ENCODE measurements around the gene ZGRF1. TPM values are rescaled to one million over a fixed set of nuclear protein-coding genes. Genes with fewer than 3 reads are reported as not detected.
"Not testable (repeated sequence)": the region's sequence is repeated elsewhere in the genome, so short reads cannot be mapped to it uniquely, and the experiment has no call there.

Gene ZGRF1
- total and polyA plus RNA-seq, 11 donors, result 0.85 to 2.9 (median 1.6) TPM

DNA sequence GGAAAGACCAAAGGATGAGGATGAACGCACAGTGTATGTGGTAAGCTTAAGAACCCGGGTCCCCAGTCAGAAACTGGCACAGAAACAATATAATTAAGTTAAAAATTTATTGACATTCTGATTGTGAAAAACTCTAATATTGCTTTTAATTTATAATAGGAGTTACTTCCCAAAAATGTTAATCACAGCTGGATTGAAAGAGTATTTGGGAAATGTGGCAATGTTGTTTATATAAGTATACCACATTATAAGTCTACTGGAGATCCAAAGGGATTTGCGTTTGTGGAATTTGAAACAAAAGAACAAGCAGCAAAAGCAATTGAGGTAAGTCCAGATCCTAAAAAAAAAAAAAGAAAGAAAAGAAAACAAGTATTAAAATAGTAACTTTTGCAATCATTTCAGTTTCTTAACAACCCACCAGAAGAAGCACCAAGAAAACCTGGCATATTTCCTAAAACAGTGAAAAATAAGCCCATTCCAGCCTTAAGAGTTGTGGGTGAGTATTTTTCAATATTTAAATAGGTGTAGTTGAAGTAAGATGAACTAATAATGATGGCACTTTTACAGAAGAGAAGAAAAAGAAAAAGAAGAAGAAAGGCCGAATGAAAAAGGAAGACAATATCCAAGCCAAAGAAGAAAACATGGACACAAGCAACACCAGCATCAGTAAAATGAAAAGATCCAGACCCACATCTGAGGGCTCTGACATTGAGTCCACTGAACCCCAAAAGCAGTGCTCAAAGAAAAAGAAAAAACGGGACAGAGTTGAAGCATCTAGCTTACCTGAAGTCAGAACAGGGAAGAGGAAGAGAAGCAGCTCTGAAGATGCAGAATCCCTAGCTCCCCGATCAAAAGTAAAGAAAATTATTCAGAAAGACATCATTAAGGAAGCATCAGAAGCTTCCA, 10.2 kb upstream of the ZGRF1 start:
- intact Hi-C loops (cut with DNase I), result no loop called here
- Histone ChIP-seq H3K4me3 (no peak overlapping the region), H3K27me3 (no peaks in the 10 kb centered on the region), H3K27ac (no peak overlapping the region), H3K4me1 (peaks cover 0 to 25% (median 4%) of the 10 kb centered on the region in 12 donors), H3K9me3 (no peaks in the 10 kb centered on the region), H3K36me3 (peaks cover 0 to 88% (median 80%) of the 10 kb centered on the region in 9 donors)
- DNase-seq (no peak), ATAC-seq (no peak)
- TF ChIP-seq, protein P1, sequence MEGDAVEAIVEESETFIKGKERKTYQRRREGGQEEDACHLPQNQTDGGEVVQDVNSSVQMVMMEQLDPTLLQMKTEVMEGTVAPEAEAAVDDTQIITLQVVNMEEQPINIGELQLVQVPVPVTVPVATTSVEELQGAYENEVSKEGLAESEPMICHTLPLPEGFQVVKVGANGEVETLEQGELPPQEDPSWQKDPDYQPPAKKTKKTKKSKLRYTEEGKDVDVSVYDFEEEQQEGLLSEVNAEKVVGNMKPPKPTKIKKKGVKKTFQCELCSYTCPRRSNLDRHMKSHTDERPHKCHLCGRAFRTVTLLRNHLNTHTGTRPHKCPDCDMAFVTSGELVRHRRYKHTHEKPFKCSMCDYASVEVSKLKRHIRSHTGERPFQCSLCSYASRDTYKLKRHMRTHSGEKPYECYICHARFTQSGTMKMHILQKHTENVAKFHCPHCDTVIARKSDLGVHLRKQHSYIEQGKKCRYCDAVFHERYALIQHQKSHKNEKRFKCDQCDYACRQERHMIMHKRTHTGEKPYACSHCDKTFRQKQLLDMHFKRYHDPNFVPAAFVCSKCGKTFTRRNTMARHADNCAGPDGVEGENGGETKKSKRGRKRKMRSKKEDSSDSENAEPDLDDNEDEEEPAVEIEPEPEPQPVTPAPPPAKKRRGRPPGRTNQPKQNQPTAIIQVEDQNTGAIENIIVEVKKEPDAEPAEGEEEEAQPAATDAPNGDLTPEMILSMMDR (IDR thresholded peaks at IDR 0.05), result no peak
- no peak for TF ChIP-seq POLR2A (IDR thresholded peaks at IDR 0.05)
- WGBS, 4 donors, result 71 to 74% (median 72%) methylated on average over 6 of the region's 6 CpGs

DNA sequence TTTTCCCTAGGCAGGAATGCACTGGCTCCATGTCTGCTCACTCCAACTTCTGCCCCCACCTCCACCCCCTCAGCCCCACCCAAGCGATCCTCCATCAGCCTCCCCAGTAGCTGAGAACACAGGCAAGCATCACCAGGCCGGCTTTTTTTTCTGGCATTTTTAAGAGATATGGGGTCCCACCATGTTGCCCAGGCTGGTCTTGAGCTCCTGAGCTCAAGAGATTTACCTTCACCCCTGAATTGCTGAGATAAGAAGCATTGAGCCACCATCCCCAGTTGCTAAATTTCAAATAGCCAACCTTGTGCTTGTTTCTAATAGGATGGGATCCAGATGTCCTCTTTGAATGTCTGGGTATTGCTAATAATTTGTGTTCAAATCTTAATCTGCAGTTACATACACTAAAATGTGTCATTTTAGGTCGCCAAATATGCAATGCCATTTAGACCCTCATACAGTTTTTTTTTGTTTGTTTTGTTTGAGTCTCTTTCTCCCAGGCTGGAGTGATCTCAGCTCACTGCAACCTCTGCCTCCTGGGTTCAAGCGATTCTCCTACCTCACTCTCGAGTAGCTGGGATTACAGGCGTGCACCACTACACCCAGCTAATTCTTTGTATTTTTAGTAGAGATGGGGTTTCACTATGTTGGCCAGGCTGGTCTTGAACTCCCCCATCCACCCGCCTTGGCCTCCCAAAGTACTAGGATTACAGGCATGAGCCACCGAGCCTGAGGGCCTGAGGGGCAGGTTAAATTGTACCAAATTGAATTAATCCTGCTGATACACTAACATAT, 9.0 kb upstream of the ZGRF1 start:
- intact Hi-C loops (cut with DNase I), result no loop called here
- DNase-seq (no peak), ATAC-seq (no peak)
- H3K4me1 ChIP-seq, result peaks cover 0 to 36% (median 6%) of the 10 kb centered on the region in 12 donors
- H3K27me3 ChIP-seq, result no peaks in the 10 kb centered on the region
- peaks cover 0 to 77% (median 69%) of the 10 kb centered on the region in 9 donors for H3K36me3 ChIP-seq
- TF ChIP-seq, protein P1 (IDR thresholded peaks at IDR 0.05), result no peak
- no peak for TF ChIP-seq POLR2A (IDR thresholded peaks at IDR 0.05)
- 74 to 83% (median 78%) methylated on average over 8 of the region's 8 CpGs for WGBS, 4 donors
- H3K27ac ChIP-seq, result no peak overlapping the region
- no peak overlapping the region for H3K4me3 ChIP-seq
- no peaks in the 10 kb centered on the region for H3K9me3 ChIP-seq

DNA sequence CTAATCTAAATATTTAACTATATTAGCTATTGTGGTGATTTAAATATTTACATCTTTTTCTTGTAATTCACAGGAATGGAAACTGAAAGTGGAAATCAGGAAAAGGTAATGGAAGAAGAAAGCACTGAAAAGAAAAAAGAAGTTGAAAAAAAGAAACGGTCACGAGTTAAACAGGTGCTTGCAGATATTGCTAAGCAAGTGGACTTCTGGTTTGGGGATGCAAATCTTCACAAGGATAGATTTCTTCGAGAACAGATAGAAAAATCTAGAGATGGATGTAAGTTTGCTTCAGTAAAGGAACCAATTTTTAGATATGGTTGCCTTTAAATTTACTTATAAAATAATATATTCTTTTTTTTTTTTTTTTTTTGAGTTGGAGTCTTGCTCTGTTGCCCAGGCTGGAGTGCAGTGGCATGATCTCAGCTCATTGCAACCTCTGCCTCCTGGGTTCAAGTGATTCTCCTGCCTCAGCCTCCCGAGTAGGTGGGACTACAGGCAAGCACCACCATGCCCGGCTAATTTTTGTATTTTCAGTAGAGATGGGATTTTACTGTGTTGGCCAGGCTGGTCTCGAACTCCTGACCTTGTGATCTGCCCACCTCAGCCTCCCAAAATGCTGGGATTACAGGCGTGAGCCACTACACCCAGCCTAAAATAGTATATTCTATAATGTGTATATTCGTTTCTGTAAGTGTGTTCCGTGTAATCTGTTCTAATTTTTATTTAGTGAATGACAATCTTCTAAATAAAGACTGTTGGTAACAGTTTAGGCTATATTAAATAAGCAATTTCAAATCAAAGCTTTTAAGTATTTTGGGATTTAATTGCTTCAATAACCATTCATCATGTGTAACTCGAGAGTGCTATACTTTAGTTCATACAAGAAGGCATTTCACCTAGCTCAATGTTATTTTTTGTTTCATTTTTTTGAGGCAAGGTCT, 8.2 kb upstream of the ZGRF1 start:
- 89 to 92% (median 90%) methylated on average over 10 of the region's 10 CpGs for WGBS, 4 donors
- H3K4me3 ChIP-seq; DNase-seq; H3K9me3 ChIP-seq; intact Hi-C loops (cut with DNase I); ATAC-seq; H3K27ac ChIP-seq; H3K27me3 ChIP-seq: not testable (repeated sequence)
- Histone ChIP-seq H3K36me3 (peaks cover 0 to 74% (median 60%) of the 10 kb centered on the region in 9 donors), H3K4me1 (peaks cover 0 to 36% (median 10%) of the 10 kb centered on the region in 12 donors)

DNA sequence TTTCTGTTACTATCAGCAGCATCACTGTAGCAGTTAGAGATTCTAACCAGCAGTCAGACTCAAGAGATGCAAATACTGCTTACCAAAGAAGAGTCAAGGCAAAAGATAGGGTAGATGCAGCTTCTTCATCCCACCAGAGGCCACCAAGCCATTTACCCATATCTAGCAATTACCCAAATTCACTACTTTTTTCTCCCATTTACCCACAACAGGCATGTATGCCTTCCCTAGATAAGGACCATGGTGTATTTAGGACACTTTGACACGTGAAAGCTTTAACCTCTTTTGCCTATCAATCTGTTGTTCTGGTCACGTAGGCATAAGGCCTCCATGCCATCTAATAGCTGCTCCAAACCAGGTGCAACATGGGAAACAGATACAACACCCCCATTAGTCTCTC, 5.8 kb upstream of the ZGRF1 start:
- DNase-seq, result no peak
- H3K27ac ChIP-seq, result no peak overlapping the region
- no peaks in the 10 kb centered on the region for H3K9me3 ChIP-seq
- peaks cover 0 to 57% (median 37%) of the 10 kb centered on the region in 9 donors for H3K36me3 ChIP-seq
- no peaks in the 10 kb centered on the region for H3K27me3 ChIP-seq
- WGBS, 4 donors, result 60 to 70% (median 63%) methylated on average over 2 of the region's 2 CpGs
- no peak for ATAC-seq
- intact Hi-C loops (cut with DNase I), result no loop called here
- TF ChIP-seq, protein P1 (IDR thresholded peaks at IDR 0.05), result no peak
- no peak overlapping the region for H3K4me3 ChIP-seq
- H3K4me1 ChIP-seq, result peaks cover 0 to 49% (median 22%) of the 10 kb centered on the region in 12 donors
